B cell (primary cell): ENCODE data around the gene SYNE4.

Source experiments
- CTCF ChIP-seq: fragments of 200-600 bp; IDR thresholded peaks from one replicate; pipeline ENCODE4 v1.8.0; 2022; ENCODE audit warnings: antibody characterized with exemption, mild to moderate bottlenecking
- EZH2 ChIP-seq: IDR thresholded peaks from 2 replicates; pipeline ENCODE4 v1.6.1; 2012; ENCODE audit warnings: borderline replicate concordance, low read depth, mild to moderate bottlenecking, moderate library complexity, low read length; ENCODE audit not compliant: insufficient read depth, poor library complexity, severe bottlenecking

- TF ChIP-seq CTCF (no peak), EZH2 (no peak)
Measured at GRCh38 chr19:36008336-36008978, at the start of gene SYNE4.
